Measurements from ENCODE around the gene RBBP7. TPM values are rescaled to one million over a fixed set of nuclear protein-coding genes. Genes with fewer than 3 reads are reported as not detected.

Gene RBBP7
- polyA plus RNA-seq, 1 donor (not counting 4 experiments of a cell fraction or from before 2014, with no cell fraction given): 137 TPM

- H3K9me1 ChIP-seq (ENCODE audit: control insufficient read depth, extremely low read depth, insufficient read depth, low read length): no peaks in the 10 kb centered on the region
- no peaks in the 10 kb centered on the region for H3K27me3 ChIP-seq (ENCODE audit: control insufficient read depth, extremely low read depth, insufficient read depth, low read length)
- H2AFZ ChIP-seq (ENCODE audit: control insufficient read depth, low read length): no peak overlapping the region
- no peak overlapping the region for H3K27ac ChIP-seq (ENCODE audit: control insufficient read depth, insufficient read depth, low read length)
- no peaks in the 10 kb centered on the region for H3K79me2 ChIP-seq (ENCODE audit: control insufficient read depth, insufficient read depth, low read length)
- TF ChIP-seq EZH2 (IDR thresholded peaks at IDR 0.05; ENCODE audit: low read length): no peak
- TF ChIP-seq, protein P1, sequence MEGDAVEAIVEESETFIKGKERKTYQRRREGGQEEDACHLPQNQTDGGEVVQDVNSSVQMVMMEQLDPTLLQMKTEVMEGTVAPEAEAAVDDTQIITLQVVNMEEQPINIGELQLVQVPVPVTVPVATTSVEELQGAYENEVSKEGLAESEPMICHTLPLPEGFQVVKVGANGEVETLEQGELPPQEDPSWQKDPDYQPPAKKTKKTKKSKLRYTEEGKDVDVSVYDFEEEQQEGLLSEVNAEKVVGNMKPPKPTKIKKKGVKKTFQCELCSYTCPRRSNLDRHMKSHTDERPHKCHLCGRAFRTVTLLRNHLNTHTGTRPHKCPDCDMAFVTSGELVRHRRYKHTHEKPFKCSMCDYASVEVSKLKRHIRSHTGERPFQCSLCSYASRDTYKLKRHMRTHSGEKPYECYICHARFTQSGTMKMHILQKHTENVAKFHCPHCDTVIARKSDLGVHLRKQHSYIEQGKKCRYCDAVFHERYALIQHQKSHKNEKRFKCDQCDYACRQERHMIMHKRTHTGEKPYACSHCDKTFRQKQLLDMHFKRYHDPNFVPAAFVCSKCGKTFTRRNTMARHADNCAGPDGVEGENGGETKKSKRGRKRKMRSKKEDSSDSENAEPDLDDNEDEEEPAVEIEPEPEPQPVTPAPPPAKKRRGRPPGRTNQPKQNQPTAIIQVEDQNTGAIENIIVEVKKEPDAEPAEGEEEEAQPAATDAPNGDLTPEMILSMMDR (optimal IDR thresholded peaks at IDR 0.05 in 1 of 3, IDR thresholded peaks at IDR 0.05 in 1 of 3, conservative IDR thresholded peaks at IDR 0.05 in 1 of 3; ENCODE audit: extremely low read depth in 1 of 3, insufficient read depth in 2 of 3, low read length in 3 of 3): no peak
- DNase-seq (ENCODE audit: low read depth, low spot score): no peak
- H3K4me3 ChIP-seq (ENCODE audit: control insufficient read depth in 2 of 3, extremely low read depth in 1 of 3, insufficient read depth in 2 of 3, low read depth in 1 of 3, low read length in 3 of 3): no peak overlapping the region
- H3K9ac ChIP-seq (ENCODE audit: control insufficient read depth, extremely low read depth, insufficient read depth, low read length): no peak overlapping the region
- no peak for FAIRE-seq
- no peaks in the 10 kb centered on the region for H3K9me3 ChIP-seq (ENCODE audit: control insufficient read depth, low read depth, low read length)
- no peaks in the 10 kb centered on the region for H4K20me1 ChIP-seq (ENCODE audit: control insufficient read depth, extremely low read depth, insufficient read depth, low read length)
- peaks cover 9 to 21% of the 10 kb centered on the region in 2 experiments for H3K36me3 ChIP-seq (ENCODE audit: control insufficient read depth in 2 of 2, extremely low read depth in 1 of 2, insufficient read depth in 2 of 2, low read length in 2 of 2)
- peaks cover 3% of the 10 kb centered on the region for H3K4me1 ChIP-seq (ENCODE audit: control insufficient read depth, extremely low read depth, insufficient read depth, low read length)
- H3K4me2 ChIP-seq (ENCODE audit: control insufficient read depth, extremely low read depth, insufficient read depth, low read depth, low read length): no peak overlapping the region
- dilution Hi-C loops (cut with MboI; ENCODE audit: extremely low pct_ligation_motif_present, low sequenced_read_pairs): loop anchor here (25.0 kb wide), 1 partner anchor 217 kb away; no protein-coding TSS in a partner anchor
Observed at GRCh38 chrX:16845686-16846085, 24.5 kb downstream of the RBBP7 start.

DNA sequence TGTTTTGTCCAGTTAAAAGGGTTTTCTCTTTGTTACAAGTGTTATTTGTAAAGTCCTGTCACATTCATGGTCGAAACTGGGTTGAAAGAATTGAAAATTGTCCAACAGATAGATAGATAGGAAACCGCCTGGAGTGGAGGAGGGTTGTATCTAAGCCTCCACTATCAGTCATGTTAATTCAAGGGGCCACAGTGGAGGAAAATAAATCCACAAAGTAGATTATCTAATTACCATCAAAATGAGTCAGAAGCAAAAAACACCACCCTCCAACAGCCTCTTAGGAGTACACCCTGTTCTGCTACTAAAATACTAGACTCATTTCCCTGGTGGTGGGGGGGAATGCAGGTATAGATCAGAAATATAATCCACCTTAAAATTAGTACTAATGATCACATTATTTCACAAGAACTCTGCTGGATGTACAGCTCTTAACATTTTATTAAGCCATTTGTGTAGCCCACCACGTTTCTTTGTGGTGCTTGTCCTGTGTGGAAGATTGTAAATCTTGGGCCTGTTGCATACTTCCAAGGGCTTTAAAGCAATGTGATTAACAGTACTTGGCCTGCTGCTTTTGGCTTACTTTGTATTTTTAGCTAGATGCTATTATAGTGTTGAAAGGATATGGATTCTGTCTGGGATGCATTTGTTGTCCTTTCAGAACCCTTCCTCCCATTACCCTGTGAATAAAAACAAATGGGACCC lies 26.8 kb downstream of the RBBP7 start:
- Histone ChIP-seq H3K4me1 (ENCODE audit: control insufficient read depth, extremely low read depth, insufficient read depth, low read length) (peaks cover 12% of the 10 kb centered on the region), H4K20me1 (ENCODE audit: control insufficient read depth, extremely low read depth, insufficient read depth, low read length) (no peaks in the 10 kb centered on the region), H3K9me3 (ENCODE audit: control insufficient read depth, low read depth, low read length) (no peaks in the 10 kb centered on the region), H3K4me3 (ENCODE audit: control insufficient read depth in 2 of 3, extremely low read depth in 1 of 3, insufficient read depth in 2 of 3, low read depth in 1 of 3, low read length in 3 of 3) (no peak overlapping the region), H3K27me3 (ENCODE audit: control insufficient read depth, extremely low read depth, insufficient read depth, low read length) (no peaks in the 10 kb centered on the region), H3K4me2 (ENCODE audit: control insufficient read depth, extremely low read depth, insufficient read depth, low read depth, low read length) (no peak overlapping the region), H3K36me3 (ENCODE audit: control insufficient read depth in 2 of 2, extremely low read depth in 1 of 2, insufficient read depth in 2 of 2, low read length in 2 of 2) (peaks cover 11 to 36% of the 10 kb centered on the region in 2 experiments), H3K27ac (ENCODE audit: control insufficient read depth, insufficient read depth, low read length) (no peak overlapping the region), H3K9me1 (ENCODE audit: control insufficient read depth, extremely low read depth, insufficient read depth, low read length) (no peaks in the 10 kb centered on the region), H2AFZ (ENCODE audit: control insufficient read depth, low read length) (no peak overlapping the region), H3K79me2 (ENCODE audit: control insufficient read depth, insufficient read depth, low read length) (no peaks in the 10 kb centered on the region), H3K9ac (ENCODE audit: control insufficient read depth, extremely low read depth, insufficient read depth, low read length) (no peak overlapping the region)
- FAIRE-seq (no peak), DNase-seq (ENCODE audit: low read depth, low spot score) (no peak)
- dilution Hi-C loops (cut with MboI; ENCODE audit: extremely low pct_ligation_motif_present, low sequenced_read_pairs): loop anchor here (25.0 kb wide), 1 partner anchor 219 kb away; no protein-coding TSS in a partner anchor
- TF ChIP-seq, protein P1 (optimal IDR thresholded peaks at IDR 0.05 in 1 of 3, IDR thresholded peaks at IDR 0.05 in 1 of 3, conservative IDR thresholded peaks at IDR 0.05 in 1 of 3; ENCODE audit: extremely low read depth in 1 of 3, insufficient read depth in 2 of 3, low read length in 3 of 3): no peak
- no peak for TF ChIP-seq EZH2 (IDR thresholded peaks at IDR 0.05; ENCODE audit: low read length)
